ENCODE results near the gene MUC7.

MUC7 gene

DNA sequence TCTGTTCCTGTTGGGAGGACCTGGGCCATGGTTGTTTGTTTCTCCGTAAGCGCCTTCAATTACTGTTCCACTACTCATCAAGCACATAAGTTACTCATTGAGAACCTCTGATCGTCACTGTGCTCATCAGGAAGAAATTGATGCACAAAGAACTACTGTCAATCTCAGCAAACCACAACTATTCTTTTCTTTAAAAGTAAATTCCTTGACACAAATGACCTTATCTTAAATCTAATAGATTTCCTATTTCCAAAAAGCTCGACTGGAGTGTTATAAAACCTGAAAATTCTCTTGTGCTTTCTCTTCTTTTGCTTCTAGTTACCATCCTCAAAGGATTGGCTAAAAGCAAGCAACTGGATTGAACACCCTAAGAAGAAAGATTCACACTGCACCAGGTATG lies at the start of gene MUC7:
MUC7 (plus strand) TSS at position 301 of the 400 bp plus-strand sequence. CDS start 1,825 bp downstream, outside the sequence.
- no peak within 1 kb of the TSS for H3K27ac ChIP-seq (ENCODE audit: low read length)
- H3K27me3 ChIP-seq (ENCODE audit: low read depth, low read length) = no peaks in the 10 kb centered on the region
- H3K4me3 ChIP-seq (ENCODE audit: low read depth in 1 of 2, low read length in 2 of 2) = no peak within 1 kb of the TSS
- H3K9me3 ChIP-seq (ENCODE audit: control insufficient read depth in 1 of 2, low read length in 2 of 2) = no peaks in the 10 kb centered on the region
- no peaks in the 10 kb centered on the region for H3K4me1 ChIP-seq (ENCODE audit: control insufficient read depth in 1 of 2, insufficient read depth in 2 of 2, low read length in 2 of 2)
- no peaks in the 10 kb centered on the region for H3K36me3 ChIP-seq (ENCODE audit: control insufficient read depth in 1 of 2, insufficient read depth in 2 of 2, low read length in 2 of 2)

DNA sequence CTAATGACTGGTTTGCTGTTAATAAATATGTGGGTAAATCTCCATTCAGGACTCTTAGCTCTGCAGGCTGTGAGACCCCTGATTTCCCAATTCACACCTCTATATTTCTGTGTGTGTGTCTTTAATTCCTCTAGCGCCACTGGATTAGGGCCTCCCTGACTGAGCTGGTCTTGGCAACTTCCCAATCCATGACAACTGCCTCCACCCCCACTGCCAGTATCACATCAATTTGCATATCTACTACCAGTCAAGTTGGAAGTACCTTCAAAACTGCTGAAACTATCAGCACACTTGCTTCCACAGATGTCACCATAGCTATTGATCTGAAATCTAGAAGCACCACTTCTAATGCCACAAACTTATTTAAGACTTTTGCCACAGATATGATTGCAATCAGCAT lies 46.7 kb upstream of the MUC7 start:
- Histone ChIP-seq H3K27me3 (ENCODE audit: low read depth, low read length) (no peaks in the 10 kb centered on the region), H3K4me1 (ENCODE audit: control insufficient read depth in 1 of 2, insufficient read depth in 2 of 2, low read length in 2 of 2) (no peaks in the 10 kb centered on the region), H3K27ac (ENCODE audit: low read length) (no peak overlapping the region), H3K9me3 (ENCODE audit: control insufficient read depth in 1 of 2, low read length in 2 of 2) (peaks cover 0 to 3% of the 10 kb centered on the region in 2 donors), H3K36me3 (ENCODE audit: control insufficient read depth in 1 of 2, insufficient read depth in 2 of 2, low read length in 2 of 2) (no peaks in the 10 kb centered on the region), H3K4me3 (ENCODE audit: low read depth in 1 of 2, low read length in 2 of 2) (no peak overlapping the region)

DNA sequence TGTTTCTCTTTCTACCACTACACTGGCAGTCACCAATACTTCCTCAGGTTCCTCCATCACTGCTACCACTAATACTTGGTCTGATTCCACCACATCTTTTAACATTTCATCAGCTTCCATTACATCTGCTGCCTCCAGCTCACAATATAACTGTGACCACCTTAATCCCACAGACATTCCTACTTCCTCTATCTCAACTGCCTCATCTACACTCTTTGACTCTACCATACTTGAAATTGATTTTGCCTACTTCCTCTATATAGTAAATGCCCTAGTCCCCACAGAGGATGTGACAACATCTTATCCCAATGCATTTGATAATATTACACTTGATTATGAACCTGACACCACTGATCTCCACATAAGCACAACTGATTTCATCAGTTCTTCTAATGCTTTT lies 45.2 kb upstream of the MUC7 start:
- Histone ChIP-seq H3K36me3 (ENCODE audit: control insufficient read depth in 1 of 2, insufficient read depth in 2 of 2, low read length in 2 of 2) (no peaks in the 10 kb centered on the region), H3K9me3 (ENCODE audit: control insufficient read depth in 1 of 2, low read length in 2 of 2) (peaks cover 0 to 3% of the 10 kb centered on the region in 2 donors), H3K27ac (ENCODE audit: low read length) (no peak overlapping the region), H3K4me3 (ENCODE audit: low read depth in 1 of 2, low read length in 2 of 2) (no peak overlapping the region), H3K27me3 (ENCODE audit: low read depth, low read length) (no peaks in the 10 kb centered on the region), H3K4me1 (ENCODE audit: control insufficient read depth in 1 of 2, insufficient read depth in 2 of 2, low read length in 2 of 2) (no peaks in the 10 kb centered on the region)

DNA sequence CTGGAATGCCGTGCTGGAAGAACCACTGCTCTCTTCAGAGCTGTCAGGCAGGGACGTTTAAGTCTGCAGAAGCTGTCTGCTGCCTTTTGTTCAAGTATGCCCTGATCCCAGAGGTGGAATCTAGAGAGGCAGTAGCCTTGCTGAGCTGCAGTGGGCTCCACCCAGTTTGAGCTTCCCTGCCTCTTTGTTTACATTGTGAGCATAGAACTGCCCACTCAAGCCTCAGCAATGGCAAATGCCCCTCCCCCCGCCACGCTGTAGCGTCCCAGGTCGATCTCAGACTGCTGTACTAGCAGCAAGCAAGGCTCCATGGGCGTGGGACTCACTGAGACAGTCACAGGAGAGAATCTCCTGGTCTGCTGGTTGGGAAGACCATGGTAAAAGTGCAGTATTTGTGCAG lies 34.8 kb upstream of the MUC7 start:
- Histone ChIP-seq H3K27ac (ENCODE audit: low read length) (no peak overlapping the region), H3K4me3 (ENCODE audit: low read depth in 1 of 2, low read length in 2 of 2) (no peak overlapping the region), H3K9me3 (ENCODE audit: control insufficient read depth in 1 of 2, low read length in 2 of 2) (no peaks in the 10 kb centered on the region), H3K4me1 (ENCODE audit: control insufficient read depth in 1 of 2, insufficient read depth in 2 of 2, low read length in 2 of 2) (no peaks in the 10 kb centered on the region), H3K36me3 (ENCODE audit: control insufficient read depth in 1 of 2, insufficient read depth in 2 of 2, low read length in 2 of 2) (no peaks in the 10 kb centered on the region), H3K27me3 (ENCODE audit: low read depth, low read length) (no peaks in the 10 kb centered on the region)

DNA sequence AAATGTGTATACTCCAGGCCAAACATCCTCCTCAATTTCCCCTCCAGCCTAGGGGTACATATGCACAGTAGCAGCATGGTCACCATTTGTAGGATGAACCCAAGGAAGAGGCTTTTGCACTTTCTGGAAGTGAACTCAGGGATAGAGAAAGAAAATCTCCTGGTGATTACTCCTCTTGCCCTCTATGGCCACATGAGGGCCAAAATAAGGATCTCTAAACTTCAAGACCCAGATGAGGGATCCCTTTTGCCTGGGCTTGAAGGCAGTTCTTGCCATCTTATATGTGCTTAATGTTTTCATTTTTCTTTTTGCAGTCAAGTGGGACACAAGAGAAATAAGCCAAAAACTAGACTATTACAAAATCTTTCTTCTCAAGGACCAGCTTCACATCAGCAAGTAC lies 29.5 kb upstream of the MUC7 start:
- no peaks in the 10 kb centered on the region for H3K36me3 ChIP-seq (ENCODE audit: control insufficient read depth in 1 of 2, insufficient read depth in 2 of 2, low read length in 2 of 2)
- H3K4me3 ChIP-seq (ENCODE audit: low read depth in 1 of 2, low read length in 2 of 2) = no peak overlapping the region
- H3K27ac ChIP-seq (ENCODE audit: low read length) = no peak overlapping the region
- no peaks in the 10 kb centered on the region for H3K9me3 ChIP-seq (ENCODE audit: control insufficient read depth in 1 of 2, low read length in 2 of 2)
- H3K27me3 ChIP-seq (ENCODE audit: low read depth, low read length) = no peaks in the 10 kb centered on the region
- H3K4me1 ChIP-seq (ENCODE audit: control insufficient read depth in 1 of 2, insufficient read depth in 2 of 2, low read length in 2 of 2) = no peaks in the 10 kb centered on the region

DNA sequence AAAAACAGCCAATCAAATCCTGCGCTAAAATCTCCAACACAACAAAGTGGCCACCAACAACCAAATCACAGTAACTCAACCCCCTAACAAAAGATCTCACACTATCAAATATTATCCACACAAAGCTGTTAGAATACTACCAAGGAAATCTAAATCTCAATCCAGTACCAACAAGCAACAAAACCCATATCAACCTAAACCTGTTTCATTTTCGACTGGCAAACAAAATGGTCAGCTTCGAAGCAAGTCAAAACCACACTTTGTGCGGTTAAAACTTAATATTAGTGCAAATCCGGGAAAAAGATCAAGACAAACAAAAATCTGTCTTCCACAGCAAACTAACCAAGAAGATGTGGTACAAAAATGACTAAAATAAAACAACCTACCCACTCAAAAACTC lies 28.7 kb upstream of the MUC7 start:
- no peaks in the 10 kb centered on the region for H3K27me3 ChIP-seq (ENCODE audit: low read depth, low read length)

DNA sequence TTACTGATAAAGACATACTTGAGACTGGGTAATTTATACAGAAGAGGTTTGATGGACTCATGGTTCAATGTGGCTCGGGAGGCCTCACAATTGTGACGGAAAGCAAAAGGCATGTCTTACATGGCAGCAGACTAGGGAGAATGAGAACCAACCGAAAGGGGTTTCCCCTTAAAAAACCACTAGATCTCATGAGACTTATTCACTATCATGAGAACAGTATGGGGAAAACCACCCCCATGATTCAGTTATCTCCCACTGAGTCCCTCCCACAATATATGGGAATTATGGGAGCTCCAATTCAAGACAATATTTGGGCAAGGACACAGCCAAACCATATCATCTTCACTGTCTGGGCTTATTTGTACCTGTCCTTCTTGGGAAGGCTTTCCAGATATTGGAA lies 22.8 kb upstream of the MUC7 start:
- H3K27me3 ChIP-seq (ENCODE audit: low read depth, low read length) = no peaks in the 10 kb centered on the region
- H3K9me3 ChIP-seq (ENCODE audit: control insufficient read depth in 1 of 2, low read length in 2 of 2) = peaks cover 0 to 5% of the 10 kb centered on the region in 2 donors
- H3K36me3 ChIP-seq (ENCODE audit: control insufficient read depth in 1 of 2, insufficient read depth in 2 of 2, low read length in 2 of 2) = no peaks in the 10 kb centered on the region
- no peak overlapping the region for H3K27ac ChIP-seq (ENCODE audit: low read length)
- H3K4me1 ChIP-seq (ENCODE audit: control insufficient read depth in 1 of 2, insufficient read depth in 2 of 2, low read length in 2 of 2) = no peaks in the 10 kb centered on the region
- H3K4me3 ChIP-seq (ENCODE audit: low read depth in 1 of 2, low read length in 2 of 2) = no peak overlapping the region

More for the DNA sequence above, 28.7 kb upstream of the MUC7 start:
- H3K4me3 ChIP-seq (ENCODE audit: low read depth in 1 of 2, low read length in 2 of 2) = no peak overlapping the region
- no peaks in the 10 kb centered on the region for H3K4me1 ChIP-seq (ENCODE audit: control insufficient read depth in 1 of 2, insufficient read depth in 2 of 2, low read length in 2 of 2)
- no peaks in the 10 kb centered on the region for H3K36me3 ChIP-seq (ENCODE audit: control insufficient read depth in 1 of 2, insufficient read depth in 2 of 2, low read length in 2 of 2)
- H3K27ac ChIP-seq (ENCODE audit: low read length) = no peak overlapping the region
- no peaks in the 10 kb centered on the region for H3K9me3 ChIP-seq (ENCODE audit: control insufficient read depth in 1 of 2, low read length in 2 of 2)

DNA sequence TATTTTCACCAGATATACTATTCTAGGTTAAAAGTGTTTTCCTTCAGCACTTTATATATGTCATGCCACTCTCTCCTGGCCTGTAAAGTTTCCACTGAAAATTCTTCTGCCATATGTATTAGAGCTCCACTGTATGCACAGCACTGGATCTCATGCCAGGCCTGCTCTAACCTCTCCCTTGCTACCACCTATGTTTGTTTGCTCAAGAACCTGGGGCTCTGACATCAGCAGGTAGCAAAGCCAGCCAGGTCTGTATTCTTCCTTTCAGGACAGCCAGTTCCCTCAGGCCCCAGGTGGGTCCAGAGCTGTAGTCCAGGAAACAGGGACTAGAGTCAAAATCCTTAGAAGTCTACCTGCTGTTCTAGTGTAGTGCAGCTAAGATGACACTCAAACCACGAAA lies 19.1 kb upstream of the MUC7 start:
- Histone ChIP-seq H3K36me3 (ENCODE audit: control insufficient read depth in 1 of 2, insufficient read depth in 2 of 2, low read length in 2 of 2) (no peaks in the 10 kb centered on the region), H3K27me3 (ENCODE audit: low read depth, low read length) (no peaks in the 10 kb centered on the region), H3K4me3 (ENCODE audit: low read depth in 1 of 2, low read length in 2 of 2) (no peak overlapping the region), H3K4me1 (ENCODE audit: control insufficient read depth in 1 of 2, insufficient read depth in 2 of 2, low read length in 2 of 2) (no peaks in the 10 kb centered on the region), H3K9me3 (ENCODE audit: control insufficient read depth in 1 of 2, low read length in 2 of 2) (peaks cover 0 to 5% of the 10 kb centered on the region in 2 donors), H3K27ac (ENCODE audit: low read length) (no peak overlapping the region)

DNA sequence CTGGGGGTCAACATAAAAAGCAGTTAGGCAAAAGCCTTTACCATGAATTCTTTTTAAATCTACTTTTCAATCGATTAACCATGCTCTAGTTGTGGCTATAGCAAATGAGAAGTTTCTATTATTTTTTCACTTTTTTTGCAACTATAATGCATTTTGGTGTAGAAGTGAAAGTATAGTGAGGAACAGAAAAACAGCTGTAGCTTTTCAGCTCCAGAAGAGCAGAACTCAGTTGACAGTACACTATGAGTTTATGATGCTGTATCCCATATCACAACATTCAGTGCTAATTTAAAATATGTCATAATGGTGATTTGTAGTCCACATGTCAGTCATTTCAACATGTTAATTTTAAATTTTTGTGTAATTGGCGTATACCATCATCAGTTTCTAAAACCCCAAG lies 8.7 kb upstream of the MUC7 start:
- Histone ChIP-seq H3K36me3 (ENCODE audit: control insufficient read depth in 1 of 2, insufficient read depth in 2 of 2, low read length in 2 of 2) (no peaks in the 10 kb centered on the region), H3K27me3 (ENCODE audit: low read depth, low read length) (no peaks in the 10 kb centered on the region), H3K9me3 (ENCODE audit: control insufficient read depth in 1 of 2, low read length in 2 of 2) (no peaks in the 10 kb centered on the region), H3K4me1 (ENCODE audit: control insufficient read depth in 1 of 2, insufficient read depth in 2 of 2, low read length in 2 of 2) (no peaks in the 10 kb centered on the region), H3K27ac (ENCODE audit: low read length) (no peak overlapping the region), H3K4me3 (ENCODE audit: low read depth in 1 of 2, low read length in 2 of 2) (no peak overlapping the region)

DNA sequence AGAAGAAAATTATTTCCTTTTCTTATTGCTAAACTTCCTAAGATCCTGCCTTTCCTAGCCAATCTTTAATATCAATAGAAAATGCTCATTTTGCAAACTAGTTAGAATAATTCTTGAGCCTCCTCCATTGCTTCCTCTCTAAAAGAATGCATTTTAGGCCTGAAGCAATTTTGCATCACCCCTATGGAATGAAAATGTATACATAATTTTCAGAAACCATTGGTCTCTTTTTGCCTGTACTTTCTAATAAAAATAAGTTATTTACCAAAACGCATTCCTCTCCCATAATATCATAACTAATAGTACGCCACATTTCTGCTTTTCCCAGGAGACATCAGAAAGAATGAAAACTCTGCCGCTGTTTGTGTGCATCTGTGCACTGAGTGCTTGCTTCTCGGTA lies 1.7 kb downstream of the MUC7 start:
- Histone ChIP-seq H3K27ac (ENCODE audit: low read length) (no peak overlapping the region), H3K9me3 (ENCODE audit: control insufficient read depth in 1 of 2, low read length in 2 of 2) (no peaks in the 10 kb centered on the region), H3K27me3 (ENCODE audit: low read depth, low read length) (no peaks in the 10 kb centered on the region), H3K4me3 (ENCODE audit: low read depth in 1 of 2, low read length in 2 of 2) (no peak overlapping the region), H3K4me1 (ENCODE audit: control insufficient read depth in 1 of 2, insufficient read depth in 2 of 2, low read length in 2 of 2) (no peaks in the 10 kb centered on the region), H3K36me3 (ENCODE audit: control insufficient read depth in 1 of 2, insufficient read depth in 2 of 2, low read length in 2 of 2) (no peaks in the 10 kb centered on the region)

DNA sequence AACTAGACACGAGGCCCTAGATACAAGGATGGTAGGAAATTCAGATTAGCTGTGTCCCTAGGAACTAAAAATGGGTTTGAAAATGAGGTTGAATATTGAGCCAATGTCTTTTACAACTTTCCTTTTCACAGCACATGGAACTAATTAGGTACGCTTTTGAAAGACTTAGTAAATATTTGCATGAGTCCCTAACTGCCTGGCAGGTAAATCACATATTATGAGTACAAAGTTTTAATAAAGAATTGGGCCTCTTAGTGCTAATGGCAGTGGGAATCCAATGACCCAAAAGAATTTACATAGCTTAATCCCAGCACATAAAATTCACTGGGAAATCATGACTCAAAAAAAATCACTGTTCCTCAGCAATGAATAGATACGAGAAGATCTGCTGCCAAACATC lies 16.8 kb downstream of the MUC7 start:
- Histone ChIP-seq H3K27me3 (ENCODE audit: low read depth, low read length) (no peaks in the 10 kb centered on the region), H3K36me3 (ENCODE audit: control insufficient read depth in 1 of 2, insufficient read depth in 2 of 2, low read length in 2 of 2) (no peaks in the 10 kb centered on the region), H3K9me3 (ENCODE audit: control insufficient read depth in 1 of 2, low read length in 2 of 2) (no peaks in the 10 kb centered on the region), H3K27ac (ENCODE audit: low read length) (no peak overlapping the region), H3K4me1 (ENCODE audit: control insufficient read depth in 1 of 2, insufficient read depth in 2 of 2, low read length in 2 of 2) (no peaks in the 10 kb centered on the region), H3K4me3 (ENCODE audit: low read depth in 1 of 2, low read length in 2 of 2) (no peak overlapping the region)

DNA sequence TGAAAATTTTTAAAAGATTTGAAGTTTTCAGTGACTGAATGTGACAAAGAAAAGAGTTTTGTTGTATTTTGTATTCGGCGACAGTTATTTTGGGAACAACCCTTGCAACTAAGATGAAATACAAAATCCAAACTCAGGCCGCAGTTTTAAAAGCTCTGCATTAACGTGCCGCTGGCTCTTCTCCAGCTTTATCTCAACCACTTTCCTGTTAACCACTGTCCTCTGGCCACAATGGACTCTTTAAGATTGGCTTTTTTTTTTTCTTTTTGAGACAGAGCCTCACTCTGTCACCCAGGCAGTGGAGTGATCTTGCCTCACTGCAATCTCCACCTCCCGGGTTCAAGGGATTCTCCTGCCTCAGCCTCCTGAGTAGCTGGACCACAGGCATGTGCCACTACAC lies 24.2 kb downstream of the MUC7 start:
- H3K27ac ChIP-seq (ENCODE audit: low read length) = no peak overlapping the region
- H3K27me3 ChIP-seq (ENCODE audit: low read depth, low read length) = no peaks in the 10 kb centered on the region
- no peak overlapping the region for H3K4me3 ChIP-seq (ENCODE audit: low read depth in 1 of 2, low read length in 2 of 2)
- H3K9me3 ChIP-seq (ENCODE audit: control insufficient read depth in 1 of 2, low read length in 2 of 2) = no peaks in the 10 kb centered on the region
- no peaks in the 10 kb centered on the region for H3K4me1 ChIP-seq (ENCODE audit: control insufficient read depth in 1 of 2, insufficient read depth in 2 of 2, low read length in 2 of 2)
- no peaks in the 10 kb centered on the region for H3K36me3 ChIP-seq (ENCODE audit: control insufficient read depth in 1 of 2, insufficient read depth in 2 of 2, low read length in 2 of 2)

Measured in muscle layer of duodenum (tissue), 2 donors.